ENCODE results near the gene BCAS3.
A peak's percentile ranks its signal among the peaks of the same experiment; 100 is the strongest.

BCAS3 gene

GRCh38 chr17:61205931-61206330, 528.3 kb downstream of the BCAS3 start:
- no peak for TF ChIP-seq SNAI2 (CRISPR knock-in tag; IDR thresholded peaks at IDR 0.05)
- no peak for TF ChIP-seq POU6F1 (CRISPR knock-in tag; IDR thresholded peaks at IDR 0.05; ENCODE audit: borderline replicate concordance, low read depth)
- TF ChIP-seq ZNF8 (CRISPR knock-in tag; IDR thresholded peaks at IDR 0.05): no peak
- no peak for TF ChIP-seq TSHZ2 (CRISPR knock-in tag; IDR thresholded peaks at IDR 0.05)
- TF ChIP-seq ZFP3 (CRISPR knock-in tag; IDR thresholded peaks at IDR 0.05): no peak
- TF ChIP-seq ESRRG (CRISPR knock-in tag; IDR thresholded peaks at IDR 0.05): no peak
- TF ChIP-seq ZFP30 (CRISPR knock-in tag; IDR thresholded peaks at IDR 0.05): no peak
- no peak for TF ChIP-seq BACH2 (CRISPR knock-in tag; IDR thresholded peaks at IDR 0.05; ENCODE audit: borderline replicate concordance)
- TF ChIP-seq CSRNP3 (CRISPR knock-in tag; IDR thresholded peaks at IDR 0.05): no peak
- TF ChIP-seq ZNF565 (CRISPR knock-in tag; conservative IDR thresholded peaks at IDR 0.05; ENCODE audit: low read depth): no peak
- ATAC-seq: peak; percentile 14

- ATAC-seq: no peak
- TF ChIP-seq ZC3H10 (CRISPR knock-in tag; IDR thresholded peaks at IDR 0.05) (no peak), ISL1 (CRISPR knock-in tag; IDR thresholded peaks at IDR 0.05) (no peak), TCF4 (CRISPR knock-in tag; IDR thresholded peaks at IDR 0.05; ENCODE audit: borderline replicate concordance) (no peak), POU6F1 (CRISPR knock-in tag; IDR thresholded peaks at IDR 0.05; ENCODE audit: borderline replicate concordance, low read depth) (no peak), ZNF8 (CRISPR knock-in tag; IDR thresholded peaks at IDR 0.05) (no peak), TOX (CRISPR knock-in tag; IDR thresholded peaks at IDR 0.05; ENCODE audit: borderline replicate concordance) (no peak), ZNF565 (CRISPR knock-in tag; conservative IDR thresholded peaks at IDR 0.05; ENCODE audit: low read depth) (no peak), ZNF70 (CRISPR knock-in tag; IDR thresholded peaks at IDR 0.05) (no peak), SNAI2 (CRISPR knock-in tag; IDR thresholded peaks at IDR 0.05) (no peak), PATZ1 (CRISPR knock-in tag; IDR thresholded peaks at IDR 0.05; ENCODE audit: borderline replicate concordance) (no peak), ARNTL (CRISPR knock-in tag; IDR thresholded peaks at IDR 0.05; ENCODE audit: borderline replicate concordance, low read depth) (no peak)
These were observed 529.3 kb downstream of the BCAS3 start for GRCh38 chr17:61206922-61207321.

GRCh38 chr17:61208301-61209105, 530.9 kb downstream of the BCAS3 start:
- peak; percentile 64 for ATAC-seq
- TF ChIP-seq OSR1 (CRISPR knock-in tag; IDR thresholded peaks at IDR 0.05) (no peak), GLIS3 (CRISPR knock-in tag; IDR thresholded peaks at IDR 0.05) (no peak), ESRRG (CRISPR knock-in tag; IDR thresholded peaks at IDR 0.05) (no peak), POU6F1 (CRISPR knock-in tag; IDR thresholded peaks at IDR 0.05; ENCODE audit: borderline replicate concordance, low read depth) (no peak), RARB (CRISPR knock-in tag; IDR thresholded peaks at IDR 0.05) (no peak), CSDC2 (CRISPR knock-in tag; IDR thresholded peaks at IDR 0.05) (no peak), ZNF8 (CRISPR knock-in tag; IDR thresholded peaks at IDR 0.05) (no peak), CSRNP3 (CRISPR knock-in tag; IDR thresholded peaks at IDR 0.05) (no peak), ZC3H10 (CRISPR knock-in tag; IDR thresholded peaks at IDR 0.05) (no peak), ZNF565 (CRISPR knock-in tag; conservative IDR thresholded peaks at IDR 0.05; ENCODE audit: low read depth) (no peak), PATZ1 (CRISPR knock-in tag; IDR thresholded peaks at IDR 0.05; ENCODE audit: borderline replicate concordance) (no peak)
